Activated CD8-positive, alpha-beta T cell treated with anti-CD3 and anti-CD28 coated beads for 36 hours (primary cell): ENCODE measurements around the gene CACNA2D3. TPM values are rescaled to one million over a fixed set of nuclear protein-coding genes. Genes with fewer than 3 reads are reported as not detected.

Experiments
- ATAC-seq: fragments of 200-7000 bp; cut with Tn5 transposase; one replicate; pipeline ENCODE4 v1.10.0; 2021; ENCODE audit warnings: mild to moderate bottlenecking, moderate library complexity
- CTCF ChIA-PET: fragments of 350-600 bp; sonication (Branson Sonifier 250); formaldehyde crosslinking; loops from one replicate; lab custom pipeline; 2021; ENCODE audit warnings: antibody characterized with exemption; lab: Charles Lee
- POLR2A ChIA-PET: fragments of 350-600 bp; sonication (Branson Sonifier 250); formaldehyde crosslinking; loops from one replicate; lab custom pipeline; 2021; ENCODE audit warnings: antibody characterized with exemption; lab: Charles Lee
- DNase-seq: peaks from one replicate; pipeline ENCODE4 v3.0.0-alpha.2; 2020
- H3K27ac Mint-ChIP-seq: one replicate; pipeline ENCODE4 v1.8.0; 2021; ENCODE audit warnings: mild to moderate bottlenecking, mixed read lengths
- H3K27me3 Mint-ChIP-seq: one replicate; pipeline ENCODE4 v1.8.0; 2021; ENCODE audit warnings: mixed read lengths
- H3K36me3 Mint-ChIP-seq: one replicate; pipeline ENCODE4 v1.8.0; 2021; ENCODE audit warnings: low read depth, mixed read lengths
- H3K4me1 Mint-ChIP-seq: one replicate; pipeline ENCODE4 v1.8.0; 2021; ENCODE audit warnings: low read depth, mixed read lengths
- H3K4me3 Mint-ChIP-seq: one replicate; pipeline ENCODE4 v1.8.0; 2021; ENCODE audit warnings: mild to moderate bottlenecking, moderate library complexity, mixed read lengths
- H3K9me3 Mint-ChIP-seq: one replicate; pipeline ENCODE4 v1.8.0; 2021; ENCODE audit warnings: mixed read lengths
- CTCF ChIP-seq: fragments of 200-600 bp; IDR thresholded peaks from one replicate; pipeline ENCODE4 v1.8.0; 2022; ENCODE audit warnings: antibody characterized with exemption, mild to moderate bottlenecking
- intact Hi-C: fragments of 100-400 bp; cut with micrococcal nuclease; formaldehyde crosslinking; loops from one replicate; pipeline ENCODE4 v1.10.0; 2022
- total RNA-seq, 2 experiments: library from RNA; stranded (reverse); gene quantifications; one replicate each; pipeline ENCODE4 v1.2.3, GENCODE V29; 2021

The CACNA2D3 gene
- total RNA-seq, 2 experiments from 2014 or later, result not detected

GRCh38 chr3:54476891-54477290 lies 354.5 kb downstream of the CACNA2D3 start:
- no peaks in the 10 kb centered on the region for H3K4me1 Mint-ChIP-seq
- ChIA-PET POLR2A (no interaction called here), CTCF (no interaction called here)
- H3K36me3 Mint-ChIP-seq, result no peaks in the 10 kb centered on the region
- ATAC-seq, result no peak
- peaks cover 17% of the 10 kb centered on the region for H3K9me3 Mint-ChIP-seq
- intact Hi-C loops, result no loop called here
- H3K4me3 Mint-ChIP-seq, result no peak overlapping the region
- no peak overlapping the region for H3K27ac Mint-ChIP-seq
- no peaks in the 10 kb centered on the region for H3K27me3 Mint-ChIP-seq
- no peak for DNase-seq
- TF ChIP-seq CTCF, result no peak

GRCh38 chr3:54481606-54482365 lies 359.4 kb downstream of the CACNA2D3 start:
- Mint-ChIP-seq H3K4me3 (no peak overlapping the region), H3K4me1 (no peaks in the 10 kb centered on the region)

GRCh38 chr3:54484334-54484733 lies 362.0 kb downstream of the CACNA2D3 start:
- Mint-ChIP-seq H3K27ac (no peak overlapping the region), H3K36me3 (no peaks in the 10 kb centered on the region), H3K4me1 (no peaks in the 10 kb centered on the region), H3K27me3 (no peaks in the 10 kb centered on the region), H3K9me3 (peaks cover 1% of the 10 kb centered on the region), H3K4me3 (no peak overlapping the region)
- POLR2A ChIA-PET, result no interaction called here
- intact Hi-C loops, result no loop called here
- no peak for TF ChIP-seq CTCF
- DNase-seq (no peak), ATAC-seq (no peak)
- CTCF ChIA-PET, result no interaction called here

More at GRCh38 chr3:54481606-54482365, 359.4 kb downstream of the CACNA2D3 start:
- intact Hi-C loops, result no loop called here
- DNase-seq (no peak), ATAC-seq (no peak)
- no peaks in the 10 kb centered on the region for H3K27me3 Mint-ChIP-seq
- CTCF ChIA-PET, result no interaction called here
- H3K27ac Mint-ChIP-seq, result no peak overlapping the region
- peaks cover 6% of the 10 kb centered on the region for H3K9me3 Mint-ChIP-seq
- TF ChIP-seq CTCF, result no peak
- POLR2A ChIA-PET, result no interaction called here
- H3K36me3 Mint-ChIP-seq, result no peaks in the 10 kb centered on the region

GRCh38 chr3:54486317-54486716 lies 364.0 kb downstream of the CACNA2D3 start:
- Mint-ChIP-seq H3K36me3 (no peaks in the 10 kb centered on the region), H3K4me1 (no peaks in the 10 kb centered on the region), H3K27me3 (peaks cover 2% of the 10 kb centered on the region), H3K4me3 (no peak overlapping the region), H3K27ac (no peak overlapping the region), H3K9me3 (peaks cover 1% of the 10 kb centered on the region)
- TF ChIP-seq CTCF, result no peak
- ATAC-seq (no peak), DNase-seq (no peak)
- intact Hi-C loops, result no loop called here
- CTCF ChIA-PET, result no interaction called here
- POLR2A ChIA-PET, result no interaction called here

GRCh38 chr3:54488297-54488696 lies 365.9 kb downstream of the CACNA2D3 start:
- CTCF ChIA-PET, result no interaction called here
- Mint-ChIP-seq H3K27ac (no peak overlapping the region), H3K9me3 (peaks cover 2% of the 10 kb centered on the region), H3K4me1 (no peaks in the 10 kb centered on the region), H3K27me3 (peaks cover 2% of the 10 kb centered on the region), H3K36me3 (no peaks in the 10 kb centered on the region), H3K4me3 (no peak overlapping the region)
- POLR2A ChIA-PET, result no interaction called here
- intact Hi-C loops, result no loop called here
- DNase-seq (no peak), ATAC-seq (no peak)
- TF ChIP-seq CTCF, result no peak
